PFSK-1 (cell line): ENCODE results near the gene FAAP20.

Experiments
- POLR2AphosphoS5 ChIP-seq: IDR thresholded peaks from 2 replicates; pipeline ENCODE4 v1.6.1; 2012; ENCODE audit warnings: low read depth, mild to moderate bottlenecking, control low read depth, low read length, moderate library complexity
- SIN3A ChIP-seq: IDR thresholded peaks from 2 replicates; pipeline ENCODE4 v1.6.1; 2012; ENCODE audit warnings: mild to moderate bottlenecking, low read length, moderate library complexity, borderline replicate concordance; ENCODE audit not compliant: insufficient read depth
- TAF1 ChIP-seq: IDR thresholded peaks from 2 replicates; pipeline ENCODE4 v1.6.1; 2012; ENCODE audit warnings: low read length, control low read depth, borderline replicate concordance; ENCODE audit not compliant: insufficient read depth

DNA sequence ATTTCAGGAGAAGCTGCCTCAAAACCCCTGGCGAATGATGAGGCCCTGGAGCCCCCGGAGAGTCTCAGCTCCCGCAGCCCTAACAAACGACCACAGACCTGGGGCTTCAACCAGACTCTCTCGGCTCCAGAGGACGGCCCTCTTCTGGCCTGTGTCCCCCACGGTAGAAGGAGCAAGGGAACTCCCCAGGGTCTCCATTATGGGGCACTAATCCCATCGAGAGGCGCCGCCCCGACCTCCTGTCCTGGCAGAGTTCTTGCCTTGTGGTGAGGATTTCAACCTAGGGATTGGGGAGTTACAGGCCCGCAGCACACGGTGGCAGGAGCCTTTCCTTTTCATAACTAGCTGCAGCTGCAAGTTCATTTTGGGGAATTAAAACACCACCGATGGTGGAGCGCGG lies 6.2 kb downstream of the FAAP20 start:
- TF ChIP-seq POLR2AphosphoS5 (no peak), TAF1 (no peak), SIN3A (no peak)
